Measurements from ENCODE around the gene RPL3. TPM values are rescaled to one million over a fixed set of nuclear protein-coding genes. Genes with fewer than 3 reads are reported as not detected.

RPL3 gene
- total RNA-seq, 1 experiment from 2014 or later = 3,009 TPM

DNA sequence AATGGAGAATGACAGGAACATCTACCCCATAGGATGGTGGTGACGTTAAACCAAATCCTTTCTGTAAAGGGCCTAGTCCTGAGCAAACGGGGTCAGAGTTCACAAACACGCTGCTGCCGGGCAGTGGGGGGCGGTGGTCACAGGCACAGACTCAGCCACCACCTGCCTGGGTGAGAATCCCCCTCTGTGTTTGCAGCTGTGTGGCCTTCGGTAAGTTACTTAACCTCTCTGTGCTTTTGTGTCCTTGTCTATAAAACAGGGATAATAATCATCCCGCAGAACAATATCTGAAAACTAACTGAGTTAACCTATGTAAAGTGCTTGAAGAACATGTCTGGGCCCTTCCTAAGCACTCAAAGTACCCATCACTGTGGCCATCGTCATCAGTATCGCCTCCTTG lies 48.6 kb downstream of the RPL3 start:
- Mint-ChIP-seq H3K27me3 (ENCODE audit: low read depth) (no peaks in the 10 kb centered on the region), H3K36me3 (peaks cover 6% of the 10 kb centered on the region), H3K27ac (no peak overlapping the region), H3K9me3 (peaks cover 12% of the 10 kb centered on the region), H3K4me1 (peaks cover 14% of the 10 kb centered on the region), H3K4me3 (no peak overlapping the region)
- CTCF ChIA-PET = no interaction called here
- no peak for DNase-seq (ENCODE audit: low spot score)
- POLR2A ChIA-PET = no interaction called here
- no peak for ATAC-seq
- no peak for TF ChIP-seq NR1H2 (CRISPR knock-in tag; IDR thresholded peaks at IDR 0.05)
- no peak for TF ChIP-seq KAT7 (CRISPR knock-in tag; IDR thresholded peaks at IDR 0.05; ENCODE audit: borderline replicate concordance)
- TF ChIP-seq, protein P1, sequence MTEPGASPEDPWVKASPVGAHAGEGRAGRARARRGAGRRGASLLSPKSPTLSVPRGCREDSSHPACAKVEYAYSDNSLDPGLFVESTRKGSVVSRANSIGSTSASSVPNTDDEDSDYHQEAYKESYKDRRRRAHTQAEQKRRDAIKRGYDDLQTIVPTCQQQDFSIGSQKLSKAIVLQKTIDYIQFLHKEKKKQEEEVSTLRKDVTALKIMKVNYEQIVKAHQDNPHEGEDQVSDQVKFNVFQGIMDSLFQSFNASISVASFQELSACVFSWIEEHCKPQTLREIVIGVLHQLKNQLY (CRISPR knock-in tag; IDR thresholded peaks at IDR 0.05) = no peak
- no peak for TF ChIP-seq TEAD4 (CRISPR knock-in tag; IDR thresholded peaks at IDR 0.05)
- TF ChIP-seq ESRRA (CRISPR knock-in tag; IDR thresholded peaks at IDR 0.05; ENCODE audit: borderline replicate concordance) = no peak
- no peak for TF ChIP-seq ZNF232 (CRISPR knock-in tag; IDR thresholded peaks at IDR 0.05)
- TF ChIP-seq CREM (CRISPR knock-in tag; IDR thresholded peaks at IDR 0.05) = no peak
- TF ChIP-seq, protein P2, sequence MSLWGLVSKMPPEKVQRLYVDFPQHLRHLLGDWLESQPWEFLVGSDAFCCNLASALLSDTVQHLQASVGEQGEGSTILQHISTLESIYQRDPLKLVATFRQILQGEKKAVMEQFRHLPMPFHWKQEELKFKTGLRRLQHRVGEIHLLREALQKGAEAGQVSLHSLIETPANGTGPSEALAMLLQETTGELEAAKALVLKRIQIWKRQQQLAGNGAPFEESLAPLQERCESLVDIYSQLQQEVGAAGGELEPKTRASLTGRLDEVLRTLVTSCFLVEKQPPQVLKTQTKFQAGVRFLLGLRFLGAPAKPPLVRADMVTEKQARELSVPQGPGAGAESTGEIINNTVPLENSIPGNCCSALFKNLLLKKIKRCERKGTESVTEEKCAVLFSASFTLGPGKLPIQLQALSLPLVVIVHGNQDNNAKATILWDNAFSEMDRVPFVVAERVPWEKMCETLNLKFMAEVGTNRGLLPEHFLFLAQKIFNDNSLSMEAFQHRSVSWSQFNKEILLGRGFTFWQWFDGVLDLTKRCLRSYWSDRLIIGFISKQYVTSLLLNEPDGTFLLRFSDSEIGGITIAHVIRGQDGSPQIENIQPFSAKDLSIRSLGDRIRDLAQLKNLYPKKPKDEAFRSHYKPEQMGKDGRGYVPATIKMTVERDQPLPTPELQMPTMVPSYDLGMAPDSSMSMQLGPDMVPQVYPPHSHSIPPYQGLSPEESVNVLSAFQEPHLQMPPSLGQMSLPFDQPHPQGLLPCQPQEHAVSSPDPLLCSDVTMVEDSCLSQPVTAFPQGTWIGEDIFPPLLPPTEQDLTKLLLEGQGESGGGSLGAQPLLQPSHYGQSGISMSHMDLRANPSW (CRISPR knock-in tag; conservative IDR thresholded peaks at IDR 0.05; ENCODE audit: low read depth) = no peak
- TF ChIP-seq, protein P3, sequence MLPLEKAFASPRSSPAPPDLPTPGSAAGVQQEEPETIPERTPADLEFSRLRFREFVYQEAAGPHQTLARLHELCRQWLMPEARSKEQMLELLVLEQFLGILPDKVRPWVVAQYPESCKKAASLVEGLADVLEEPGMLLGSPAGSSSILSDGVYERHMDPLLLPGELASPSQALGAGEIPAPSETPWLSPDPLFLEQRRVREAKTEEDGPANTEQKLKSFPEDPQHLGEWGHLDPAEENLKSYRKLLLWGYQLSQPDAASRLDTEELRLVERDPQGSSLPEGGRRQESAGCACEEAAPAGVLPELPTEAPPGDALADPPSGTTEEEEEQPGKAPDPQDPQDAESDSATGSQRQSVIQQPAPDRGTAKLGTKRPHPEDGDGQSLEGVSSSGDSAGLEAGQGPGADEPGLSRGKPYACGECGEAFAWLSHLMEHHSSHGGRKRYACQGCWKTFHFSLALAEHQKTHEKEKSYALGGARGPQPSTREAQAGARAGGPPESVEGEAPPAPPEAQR (CRISPR knock-in tag; IDR thresholded peaks at IDR 0.05) = no peak
- no peak for TF ChIP-seq ZNF671 (CRISPR knock-in tag; IDR thresholded peaks at IDR 0.05)
- TF ChIP-seq, protein P4, sequence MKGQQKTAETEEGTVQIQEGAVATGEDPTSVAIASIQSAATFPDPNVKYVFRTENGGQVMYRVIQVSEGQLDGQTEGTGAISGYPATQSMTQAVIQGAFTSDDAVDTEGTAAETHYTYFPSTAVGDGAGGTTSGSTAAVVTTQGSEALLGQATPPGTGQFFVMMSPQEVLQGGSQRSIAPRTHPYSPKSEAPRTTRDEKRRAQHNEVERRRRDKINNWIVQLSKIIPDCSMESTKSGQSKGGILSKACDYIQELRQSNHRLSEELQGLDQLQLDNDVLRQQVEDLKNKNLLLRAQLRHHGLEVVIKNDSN (CRISPR knock-in tag; IDR thresholded peaks at IDR 0.05) = no peak
- no peak for TF ChIP-seq MXD4 (CRISPR knock-in tag; IDR thresholded peaks at IDR 0.05; ENCODE audit: borderline replicate concordance)
- TF ChIP-seq ELF4 (CRISPR knock-in tag; IDR thresholded peaks at IDR 0.05; ENCODE audit: low read depth) = no peak
- TF ChIP-seq, protein P5, sequence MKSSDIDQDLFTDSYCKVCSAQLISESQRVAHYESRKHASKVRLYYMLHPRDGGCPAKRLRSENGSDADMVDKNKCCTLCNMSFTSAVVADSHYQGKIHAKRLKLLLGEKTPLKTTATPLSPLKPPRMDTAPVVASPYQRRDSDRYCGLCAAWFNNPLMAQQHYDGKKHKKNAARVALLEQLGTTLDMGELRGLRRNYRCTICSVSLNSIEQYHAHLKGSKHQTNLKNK (CRISPR knock-in tag; IDR thresholded peaks at IDR 0.05) = no peak

DNA sequence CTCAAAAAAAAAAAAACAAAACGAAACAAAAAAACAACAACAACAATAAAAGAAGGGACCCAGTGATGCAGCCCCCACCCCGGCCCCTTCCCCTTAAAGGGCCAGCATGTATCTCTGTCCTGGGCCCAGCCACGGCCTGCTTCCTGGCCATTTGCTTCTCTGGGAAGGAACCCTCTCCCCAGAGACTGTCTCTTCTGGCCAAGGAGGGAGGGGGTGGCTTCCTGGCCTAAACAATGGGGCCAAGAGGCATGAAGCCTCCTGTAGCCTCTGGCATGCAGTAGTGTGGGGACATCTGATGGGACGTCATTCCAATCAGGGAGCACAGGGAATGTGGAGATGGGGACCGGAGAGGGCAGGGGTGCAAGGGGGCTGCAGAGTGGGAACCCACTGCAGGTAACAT lies 49.1 kb downstream of the RPL3 start:
- POLR2A ChIA-PET = no interaction called here
- ATAC-seq = no peak
- CTCF ChIA-PET = interaction anchor here (1.3 kb wide), 1 partner anchor 41 kb away, joined by 5 read pairs; no protein-coding TSS in a partner anchor
- Mint-ChIP-seq H3K27ac (no peak overlapping the region), H3K4me3 (no peak overlapping the region), H3K36me3 (peaks cover 6% of the 10 kb centered on the region), H3K27me3 (ENCODE audit: low read depth) (no peaks in the 10 kb centered on the region), H3K4me1 (peaks cover 11% of the 10 kb centered on the region), H3K9me3 (peaks cover 12% of the 10 kb centered on the region)
- no peak for TF ChIP-seq RORB (CRISPR knock-in tag; IDR thresholded peaks at IDR 0.05)
- TF ChIP-seq, protein P6, sequence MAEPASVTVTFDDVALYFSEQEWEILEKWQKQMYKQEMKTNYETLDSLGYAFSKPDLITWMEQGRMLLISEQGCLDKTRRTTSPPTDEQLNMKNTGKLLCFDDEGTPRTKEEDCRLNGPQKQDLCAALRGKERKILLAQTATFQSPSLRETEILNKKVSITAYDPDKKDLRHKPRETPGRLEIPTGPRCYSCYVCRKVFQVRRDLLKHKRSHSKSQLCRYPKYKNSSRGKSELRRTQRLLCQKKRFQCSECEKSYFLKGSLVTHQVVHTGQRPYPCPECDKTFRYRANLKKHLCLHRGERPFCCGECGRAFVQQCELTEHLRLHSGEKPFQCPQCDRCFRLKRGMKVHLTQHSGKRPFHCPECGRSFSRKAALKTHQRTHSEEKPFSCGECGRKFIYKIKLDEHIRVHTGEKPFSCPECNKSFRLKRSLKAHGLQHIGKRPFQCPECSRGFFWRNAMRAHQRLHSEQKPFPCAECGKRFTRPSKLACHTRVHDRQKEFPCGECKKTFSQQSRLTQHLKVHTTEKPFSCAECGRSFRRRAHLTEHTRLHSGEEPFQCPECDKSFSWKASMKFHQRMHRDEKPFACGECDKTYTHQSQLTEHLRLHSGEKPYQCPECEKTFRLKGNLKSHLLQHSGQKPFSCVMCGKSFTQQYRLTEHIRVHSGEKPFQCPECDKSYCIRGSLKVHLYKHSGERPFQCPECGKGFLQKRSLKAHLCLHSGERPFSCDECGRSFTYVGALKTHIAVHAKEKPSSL (CRISPR knock-in tag; conservative IDR thresholded peaks at IDR 0.05) = no peak
- TF ChIP-seq, protein P7, sequence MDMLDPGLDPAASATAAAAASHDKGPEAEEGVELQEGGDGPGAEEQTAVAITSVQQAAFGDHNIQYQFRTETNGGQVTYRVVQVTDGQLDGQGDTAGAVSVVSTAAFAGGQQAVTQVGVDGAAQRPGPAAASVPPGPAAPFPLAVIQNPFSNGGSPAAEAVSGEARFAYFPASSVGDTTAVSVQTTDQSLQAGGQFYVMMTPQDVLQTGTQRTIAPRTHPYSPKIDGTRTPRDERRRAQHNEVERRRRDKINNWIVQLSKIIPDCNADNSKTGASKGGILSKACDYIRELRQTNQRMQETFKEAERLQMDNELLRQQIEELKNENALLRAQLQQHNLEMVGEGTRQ (CRISPR knock-in tag; IDR thresholded peaks at IDR 0.05) = no peak
- TF ChIP-seq, protein P8, sequence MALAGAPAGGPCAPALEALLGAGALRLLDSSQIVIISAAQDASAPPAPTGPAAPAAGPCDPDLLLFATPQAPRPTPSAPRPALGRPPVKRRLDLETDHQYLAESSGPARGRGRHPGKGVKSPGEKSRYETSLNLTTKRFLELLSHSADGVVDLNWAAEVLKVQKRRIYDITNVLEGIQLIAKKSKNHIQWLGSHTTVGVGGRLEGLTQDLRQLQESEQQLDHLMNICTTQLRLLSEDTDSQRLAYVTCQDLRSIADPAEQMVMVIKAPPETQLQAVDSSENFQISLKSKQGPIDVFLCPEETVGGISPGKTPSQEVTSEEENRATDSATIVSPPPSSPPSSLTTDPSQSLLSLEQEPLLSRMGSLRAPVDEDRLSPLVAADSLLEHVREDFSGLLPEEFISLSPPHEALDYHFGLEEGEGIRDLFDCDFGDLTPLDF (CRISPR knock-in tag; IDR thresholded peaks at IDR 0.05) = no peak
- TF ChIP-seq ZNF416 (CRISPR knock-in tag; IDR thresholded peaks at IDR 0.05) = no peak
- no peak for DNase-seq (ENCODE audit: low spot score)
